ENCODE results near the gene ATRNL1.

Gene ATRNL1

DNA sequence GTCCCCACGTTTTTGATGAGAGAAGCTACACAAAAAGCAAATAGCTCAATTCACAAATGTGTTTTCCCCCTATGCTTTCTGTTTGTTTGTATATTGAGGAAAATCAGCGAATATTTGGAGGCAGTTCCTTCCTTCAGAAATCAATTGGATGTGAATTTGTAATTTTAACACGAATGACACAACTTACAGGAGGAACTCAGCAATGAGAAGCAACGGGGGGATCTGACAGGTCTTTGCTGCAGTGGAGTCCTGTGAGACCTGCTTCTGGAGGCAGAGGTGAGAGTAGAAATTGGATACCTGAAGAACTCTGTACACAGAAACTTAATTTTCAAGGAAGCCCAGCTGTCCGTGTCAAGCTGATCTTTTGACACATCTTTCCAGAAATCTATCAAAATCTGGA, 809.4 kb downstream of the ATRNL1 start:
- Mint-ChIP-seq H3K27me3 (no peaks in the 10 kb centered on the region), H3K4me1 (ENCODE audit: low read depth) (no peaks in the 10 kb centered on the region), H3K9me3 (no peaks in the 10 kb centered on the region), H3K4me3 (no peak overlapping the region), H3K27ac (no peak overlapping the region), H3K36me3 (ENCODE audit: low read depth) (no peaks in the 10 kb centered on the region)
- intact Hi-C loops (cut with micrococcal nuclease), result no loop called here

DNA sequence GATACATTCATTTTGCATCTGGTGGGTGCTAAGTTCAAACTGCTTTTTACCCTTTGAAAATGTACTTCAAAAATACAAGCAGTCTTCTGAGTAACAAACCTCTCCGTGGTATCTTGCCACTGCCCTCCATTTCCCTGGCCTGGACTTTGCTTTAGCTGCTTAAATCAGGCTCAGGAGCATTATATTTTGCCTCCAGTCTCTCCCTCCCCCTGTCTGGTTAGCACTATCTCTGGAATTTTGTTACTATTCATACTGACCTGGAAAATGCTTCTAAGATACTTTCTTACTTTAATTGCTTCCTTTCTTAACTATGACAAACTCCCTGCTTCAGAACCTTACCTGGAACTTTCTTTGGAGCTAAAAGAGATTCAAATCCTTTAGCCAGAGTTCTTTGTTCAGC, 810.0 kb downstream of the ATRNL1 start:
- no peak overlapping the region for H3K4me3 Mint-ChIP-seq
- no peak overlapping the region for H3K27ac Mint-ChIP-seq
- H3K36me3 Mint-ChIP-seq (ENCODE audit: low read depth), result no peaks in the 10 kb centered on the region
- intact Hi-C loops (cut with micrococcal nuclease), result no loop called here
- H3K4me1 Mint-ChIP-seq (ENCODE audit: low read depth), result no peaks in the 10 kb centered on the region
- H3K27me3 Mint-ChIP-seq, result no peaks in the 10 kb centered on the region
- no peaks in the 10 kb centered on the region for H3K9me3 Mint-ChIP-seq

DNA sequence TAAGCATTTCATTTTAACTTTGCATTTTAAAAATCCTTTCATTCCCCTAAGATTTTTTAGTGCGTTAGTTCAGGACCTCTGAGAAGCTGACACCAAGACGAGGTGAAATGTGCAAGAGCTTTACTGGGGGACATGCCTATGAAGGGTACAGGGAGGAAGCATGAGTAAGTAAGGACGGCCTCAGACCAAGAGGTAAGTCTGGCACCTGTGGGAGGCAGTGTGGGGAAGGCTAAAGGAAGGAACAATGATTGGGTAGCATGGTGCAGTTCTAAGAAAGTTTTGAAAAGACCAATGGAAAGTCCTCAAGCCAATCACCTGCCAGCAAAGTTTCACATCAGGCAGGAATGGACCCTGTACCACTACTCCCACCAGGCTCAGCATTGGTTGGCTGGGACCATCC, 810.7 kb downstream of the ATRNL1 start:
- Mint-ChIP-seq H3K4me1 (ENCODE audit: low read depth) (no peaks in the 10 kb centered on the region), H3K36me3 (ENCODE audit: low read depth) (no peaks in the 10 kb centered on the region), H3K27me3 (no peaks in the 10 kb centered on the region), H3K9me3 (no peaks in the 10 kb centered on the region), H3K4me3 (no peak overlapping the region), H3K27ac (no peak overlapping the region)
- intact Hi-C loops (cut with micrococcal nuclease), result no loop called here

DNA sequence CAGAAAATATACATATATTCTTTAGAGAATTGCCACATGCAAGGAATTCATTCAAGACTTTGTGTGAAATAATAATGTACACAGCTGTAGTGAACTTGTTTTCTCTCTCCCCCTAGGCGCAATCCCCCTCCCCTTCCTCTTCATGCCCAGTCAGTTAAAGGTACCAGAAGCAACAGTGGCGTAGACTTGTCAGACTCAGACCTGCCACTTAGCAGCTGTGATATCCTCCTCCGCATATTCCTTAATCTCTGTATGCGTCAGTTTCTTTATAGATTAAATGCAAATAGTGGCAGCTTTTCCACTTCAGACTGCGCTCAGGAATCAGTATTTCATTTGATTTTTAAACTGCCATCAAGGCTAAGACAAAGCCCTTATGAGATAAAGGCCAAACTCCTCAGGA, 815.9 kb downstream of the ATRNL1 start:
- H3K9me3 Mint-ChIP-seq, result no peaks in the 10 kb centered on the region
- intact Hi-C loops (cut with micrococcal nuclease), result no loop called here
- no peak overlapping the region for H3K27ac Mint-ChIP-seq
- no peak overlapping the region for H3K4me3 Mint-ChIP-seq
- no peaks in the 10 kb centered on the region for H3K36me3 Mint-ChIP-seq (ENCODE audit: low read depth)
- no peaks in the 10 kb centered on the region for H3K4me1 Mint-ChIP-seq (ENCODE audit: low read depth)
- H3K27me3 Mint-ChIP-seq, result no peaks in the 10 kb centered on the region

DNA sequence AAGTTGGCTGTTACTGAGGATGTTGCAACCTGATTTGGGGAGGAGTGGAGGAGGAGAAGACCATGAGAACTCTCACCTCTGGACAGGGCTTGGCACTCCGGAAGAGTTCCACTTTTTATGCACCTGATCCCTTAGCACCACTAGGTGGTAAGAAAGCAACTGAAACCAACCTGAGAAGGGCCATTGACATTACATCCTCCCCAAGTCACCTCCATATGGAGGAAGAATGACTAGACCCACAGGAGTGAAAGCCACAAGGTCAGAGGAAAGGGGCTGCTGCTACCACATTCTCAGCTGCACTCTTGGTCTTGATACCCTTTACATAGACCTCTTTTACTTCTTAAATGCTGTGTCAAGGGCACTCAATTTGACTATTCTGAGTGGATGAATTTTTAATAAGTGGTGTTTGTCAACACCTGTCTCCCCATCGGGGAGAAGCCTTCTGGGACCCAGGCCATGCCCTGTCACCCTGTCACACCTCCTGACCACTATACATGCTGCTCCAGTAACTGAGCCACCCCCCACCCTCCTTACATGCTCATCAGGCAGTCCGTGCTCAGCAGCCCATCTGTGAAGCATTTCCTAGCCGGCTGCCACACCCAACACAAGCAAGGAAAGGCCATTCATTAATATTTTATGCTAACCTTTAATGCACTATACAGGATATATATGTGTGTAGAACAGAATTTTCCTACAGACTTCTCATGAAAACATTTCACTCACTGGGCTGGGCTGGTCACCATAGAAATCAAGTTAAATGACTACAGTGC, 817.0 kb downstream of the ATRNL1 start:
- Mint-ChIP-seq H3K9me3 (no peaks in the 10 kb centered on the region), H3K4me1 (ENCODE audit: low read depth) (no peaks in the 10 kb centered on the region), H3K36me3 (ENCODE audit: low read depth) (no peaks in the 10 kb centered on the region), H3K27ac (no peak overlapping the region), H3K27me3 (no peaks in the 10 kb centered on the region), H3K4me3 (no peak overlapping the region)
- intact Hi-C loops (cut with micrococcal nuclease), result no loop called here

DNA sequence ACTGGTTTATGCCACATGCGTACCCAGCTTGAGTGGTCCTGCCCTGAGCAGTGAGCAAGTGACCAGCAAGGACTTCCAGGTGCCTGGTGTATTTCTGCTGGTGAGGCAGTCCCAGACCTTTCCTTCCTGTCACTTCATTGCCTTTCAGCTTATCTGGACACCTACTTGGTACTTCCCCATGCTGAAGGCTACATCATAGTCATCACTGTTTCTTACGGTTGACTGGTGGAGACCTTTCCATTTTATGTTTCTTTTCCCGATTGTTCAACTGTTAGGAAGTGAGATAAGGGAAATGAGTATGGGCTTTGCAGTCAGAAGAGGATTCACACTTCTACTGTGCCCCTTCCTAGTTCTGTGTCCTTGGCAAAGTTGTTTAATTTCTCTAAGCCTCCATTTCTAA, 821.3 kb downstream of the ATRNL1 start:
- H3K9me3 Mint-ChIP-seq, result no peaks in the 10 kb centered on the region

DNA sequence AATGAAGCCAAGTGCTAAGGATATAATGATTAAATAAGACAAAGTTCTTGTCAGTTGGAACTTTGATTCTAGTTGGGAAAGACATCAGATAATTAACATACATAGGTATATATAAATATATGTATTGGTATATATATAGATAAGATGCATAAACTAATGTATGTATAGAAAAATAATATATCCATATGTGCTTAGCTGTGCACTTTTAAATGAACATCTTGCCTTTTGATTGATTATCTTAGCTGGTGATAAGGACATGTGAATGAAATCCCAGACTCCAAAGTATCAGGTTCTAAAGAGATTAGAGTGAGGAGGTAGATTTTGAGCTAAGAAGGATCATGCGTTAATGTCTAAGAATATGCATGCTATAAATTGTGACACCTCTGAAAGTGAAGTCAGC, 822.3 kb downstream of the ATRNL1 start:
- H3K9me3 Mint-ChIP-seq, result no peaks in the 10 kb centered on the region
- intact Hi-C loops (cut with micrococcal nuclease), result no loop called here
- no peaks in the 10 kb centered on the region for H3K27me3 Mint-ChIP-seq
- H3K4me3 Mint-ChIP-seq, result no peak overlapping the region
- H3K27ac Mint-ChIP-seq, result no peak overlapping the region
- no peaks in the 10 kb centered on the region for H3K36me3 Mint-ChIP-seq (ENCODE audit: low read depth)
- H3K4me1 Mint-ChIP-seq (ENCODE audit: low read depth), result no peaks in the 10 kb centered on the region

More for the DNA sequence above, 821.3 kb downstream of the ATRNL1 start:
- no peaks in the 10 kb centered on the region for H3K4me1 Mint-ChIP-seq (ENCODE audit: low read depth)
- no peaks in the 10 kb centered on the region for H3K36me3 Mint-ChIP-seq (ENCODE audit: low read depth)
- H3K4me3 Mint-ChIP-seq, result no peak overlapping the region
- no peaks in the 10 kb centered on the region for H3K27me3 Mint-ChIP-seq
- no peak overlapping the region for H3K27ac Mint-ChIP-seq
- intact Hi-C loops (cut with micrococcal nuclease), result no loop called here

DNA sequence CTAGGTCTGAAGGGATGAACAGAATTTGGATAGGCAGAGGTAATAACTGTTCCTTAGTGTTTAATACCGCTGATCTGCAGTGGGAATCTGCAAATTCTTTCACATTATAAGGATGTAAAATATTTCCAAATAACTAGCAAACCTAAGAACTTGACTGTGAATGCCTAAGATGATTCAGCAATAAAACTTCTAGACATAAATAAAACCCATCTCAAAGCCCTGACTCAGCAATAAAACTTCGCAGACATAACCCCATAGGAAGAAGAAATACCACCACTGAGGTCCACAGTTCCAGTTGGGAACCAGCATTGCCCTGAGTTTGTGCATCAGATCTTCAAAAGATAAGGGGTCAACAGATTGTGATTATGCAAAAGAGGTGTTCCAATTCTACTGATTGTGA, 825.6 kb downstream of the ATRNL1 start:
- intact Hi-C loops (cut with micrococcal nuclease), result no loop called here
- H3K4me1 Mint-ChIP-seq (ENCODE audit: low read depth), result no peaks in the 10 kb centered on the region
- no peak overlapping the region for H3K4me3 Mint-ChIP-seq

DNA sequence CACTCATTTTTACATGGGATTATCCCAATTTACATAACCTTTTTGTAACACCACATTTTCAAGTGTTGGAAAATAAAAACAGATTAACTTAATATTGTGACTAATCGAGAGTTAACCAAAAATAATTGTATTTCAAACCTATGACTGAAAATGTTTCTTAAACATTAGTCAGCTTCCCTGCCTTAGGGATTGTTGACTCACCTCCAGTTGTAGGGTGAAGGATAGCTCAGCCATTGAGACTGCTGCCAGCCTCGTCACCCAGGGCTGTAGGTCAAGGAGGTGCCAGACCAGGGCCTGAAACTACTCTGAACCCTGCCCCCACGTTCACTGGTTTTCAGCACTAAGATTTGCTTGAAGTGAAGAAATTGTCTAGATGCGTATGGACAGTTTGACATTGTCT, 828.6 kb downstream of the ATRNL1 start:
- Mint-ChIP-seq H3K9me3 (peaks cover 5% of the 10 kb centered on the region), H3K4me1 (ENCODE audit: low read depth) (no peaks in the 10 kb centered on the region), H3K27ac (no peak overlapping the region), H3K36me3 (ENCODE audit: low read depth) (no peaks in the 10 kb centered on the region), H3K4me3 (no peak overlapping the region), H3K27me3 (no peaks in the 10 kb centered on the region)
- intact Hi-C loops (cut with micrococcal nuclease), result no loop called here

More for the DNA sequence above, 825.6 kb downstream of the ATRNL1 start:
- Mint-ChIP-seq H3K27me3 (no peaks in the 10 kb centered on the region), H3K9me3 (no peaks in the 10 kb centered on the region), H3K27ac (no peak overlapping the region), H3K36me3 (ENCODE audit: low read depth) (no peaks in the 10 kb centered on the region)

DNA sequence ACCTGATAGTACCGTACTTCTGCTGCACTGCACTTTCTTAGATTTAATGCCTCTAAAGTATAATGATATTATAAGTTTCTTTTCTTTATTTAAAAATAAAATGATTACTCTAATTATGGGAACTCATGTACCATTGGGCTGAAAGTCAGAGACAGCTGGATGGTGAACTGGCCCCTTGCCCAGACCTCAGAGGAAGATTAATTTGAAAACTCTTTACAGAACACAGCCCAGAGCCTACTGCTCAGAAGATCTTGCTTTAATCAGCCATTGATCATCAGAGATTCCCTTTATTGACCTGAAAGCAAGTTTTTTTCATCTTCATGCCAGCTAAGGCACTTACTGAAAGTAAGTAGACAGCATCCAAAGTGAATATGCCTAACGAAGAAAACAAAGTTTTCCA, 838.1 kb downstream of the ATRNL1 start:
- H3K27ac Mint-ChIP-seq, result no peak overlapping the region
- intact Hi-C loops (cut with micrococcal nuclease), result no loop called here
- H3K4me3 Mint-ChIP-seq, result no peak overlapping the region
- no peaks in the 10 kb centered on the region for H3K4me1 Mint-ChIP-seq (ENCODE audit: low read depth)
- no peaks in the 10 kb centered on the region for H3K9me3 Mint-ChIP-seq
- no peaks in the 10 kb centered on the region for H3K36me3 Mint-ChIP-seq (ENCODE audit: low read depth)
- H3K27me3 Mint-ChIP-seq, result no peaks in the 10 kb centered on the region

DNA sequence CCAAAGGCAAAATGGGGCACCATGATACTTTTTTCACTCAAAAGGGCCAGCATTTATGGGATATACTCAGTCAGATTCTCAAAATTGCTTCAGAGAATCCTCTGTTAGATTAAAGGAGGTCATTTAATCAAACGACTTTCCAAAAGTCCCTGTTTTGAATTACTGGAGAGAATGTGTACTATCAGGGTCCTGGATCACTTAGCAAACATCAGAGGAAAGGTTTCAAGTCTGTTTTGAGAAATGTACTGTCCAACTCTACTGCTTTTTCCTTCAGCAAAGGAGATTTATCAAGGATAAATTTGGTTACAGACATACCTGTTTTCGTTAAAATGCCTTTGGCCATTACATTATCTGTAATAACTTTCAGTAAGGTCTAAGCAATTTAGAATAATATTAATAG, 838.9 kb downstream of the ATRNL1 start:
- Mint-ChIP-seq H3K9me3 (no peaks in the 10 kb centered on the region), H3K36me3 (ENCODE audit: low read depth) (no peaks in the 10 kb centered on the region), H3K4me3 (no peak overlapping the region), H3K27ac (no peak overlapping the region), H3K4me1 (ENCODE audit: low read depth) (no peaks in the 10 kb centered on the region), H3K27me3 (no peaks in the 10 kb centered on the region)
- intact Hi-C loops (cut with micrococcal nuclease), result no loop called here

DNA sequence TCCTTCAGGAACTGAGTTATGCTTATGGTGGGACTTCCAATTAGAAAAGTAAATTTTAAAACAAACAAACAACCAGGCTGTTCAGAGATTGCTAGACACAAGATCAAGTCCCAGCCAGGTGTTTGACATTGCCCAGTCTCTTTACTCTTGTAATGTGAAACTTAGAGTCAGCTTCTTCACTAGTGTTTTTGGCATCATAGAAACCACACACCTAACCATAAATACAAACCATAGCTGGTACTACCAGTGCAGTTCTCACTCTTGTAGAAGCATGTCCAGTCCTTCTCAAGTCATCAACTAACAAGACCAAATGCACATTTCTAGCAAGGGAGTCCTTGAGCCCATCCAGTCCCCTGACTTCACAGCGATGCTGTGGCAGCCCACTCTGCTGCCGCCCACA, 839.9 kb downstream of the ATRNL1 start:
- no peaks in the 10 kb centered on the region for H3K4me1 Mint-ChIP-seq (ENCODE audit: low read depth)
- H3K36me3 Mint-ChIP-seq (ENCODE audit: low read depth), result no peaks in the 10 kb centered on the region
- no peak overlapping the region for H3K27ac Mint-ChIP-seq
- no peaks in the 10 kb centered on the region for H3K9me3 Mint-ChIP-seq
- no peak overlapping the region for H3K4me3 Mint-ChIP-seq
- intact Hi-C loops (cut with micrococcal nuclease), result no loop called here
- H3K27me3 Mint-ChIP-seq, result no peaks in the 10 kb centered on the region

DNA sequence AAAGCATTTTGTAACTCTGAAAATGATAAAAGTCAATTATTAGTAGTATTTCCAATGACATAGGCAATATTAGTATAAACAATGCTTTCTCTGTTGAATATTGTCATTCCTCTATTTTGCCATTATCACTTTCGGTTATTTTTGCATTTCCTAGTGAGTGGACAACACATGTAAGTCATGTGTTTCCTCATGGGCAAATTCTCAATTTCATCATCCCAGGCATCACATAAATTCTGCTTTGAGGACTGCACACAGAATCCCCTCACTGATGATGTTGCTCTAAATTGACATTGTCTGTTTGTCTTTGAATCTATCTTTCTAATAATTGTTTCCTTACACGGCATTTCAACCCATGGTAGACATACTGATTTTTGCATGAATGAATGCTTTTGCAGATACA, 842.6 kb downstream of the ATRNL1 start:
- Mint-ChIP-seq H3K9me3 (no peaks in the 10 kb centered on the region), H3K4me3 (no peak overlapping the region), H3K27ac (no peak overlapping the region), H3K4me1 (ENCODE audit: low read depth) (no peaks in the 10 kb centered on the region), H3K36me3 (ENCODE audit: low read depth) (no peaks in the 10 kb centered on the region), H3K27me3 (no peaks in the 10 kb centered on the region)
- intact Hi-C loops (cut with micrococcal nuclease), result no loop called here

DNA sequence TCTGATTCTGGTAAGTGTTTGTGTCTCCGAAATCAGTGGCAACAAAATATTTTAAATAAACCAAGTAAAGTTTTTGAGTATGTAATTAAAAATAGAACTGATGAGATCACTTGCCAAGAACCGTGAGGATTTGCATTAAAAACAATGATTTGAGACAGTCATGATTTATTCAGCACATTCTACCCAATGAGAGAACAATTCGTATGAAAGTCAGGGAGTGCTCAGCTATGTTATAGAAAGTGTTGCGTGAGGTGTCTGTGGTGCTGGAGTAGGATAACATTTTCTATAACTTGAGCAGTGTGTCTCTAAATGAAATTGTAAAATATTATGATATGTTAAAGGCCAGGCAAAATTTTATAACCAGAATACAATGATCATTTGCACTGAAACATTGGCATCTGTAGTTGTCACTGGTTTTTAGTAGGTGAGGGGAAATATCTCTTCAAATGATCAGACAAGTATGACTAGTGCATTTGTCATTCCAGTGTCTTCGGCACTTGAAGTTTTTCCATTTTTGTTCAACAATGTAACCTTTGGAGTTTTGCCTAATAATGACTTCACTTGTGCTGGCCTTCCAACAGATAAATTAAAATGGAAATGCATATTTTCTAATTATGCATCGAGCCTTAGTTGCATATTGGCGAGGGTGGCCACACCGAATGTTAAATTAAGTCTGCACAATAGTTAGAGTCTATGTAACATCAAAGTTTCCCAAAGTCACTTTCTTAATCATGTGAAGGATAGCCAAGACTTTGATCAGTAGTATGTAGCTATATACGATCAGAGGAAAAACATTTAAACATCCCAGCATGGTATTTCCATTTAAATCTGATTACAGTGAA, 844.0 kb downstream of the ATRNL1 start:
- Mint-ChIP-seq H3K27me3 (no peaks in the 10 kb centered on the region), H3K4me1 (ENCODE audit: low read depth) (no peaks in the 10 kb centered on the region), H3K9me3 (no peaks in the 10 kb centered on the region), H3K36me3 (ENCODE audit: low read depth) (no peaks in the 10 kb centered on the region), H3K27ac (no peak overlapping the region), H3K4me3 (no peak overlapping the region)
- intact Hi-C loops (cut with micrococcal nuclease), result no loop called here

DNA sequence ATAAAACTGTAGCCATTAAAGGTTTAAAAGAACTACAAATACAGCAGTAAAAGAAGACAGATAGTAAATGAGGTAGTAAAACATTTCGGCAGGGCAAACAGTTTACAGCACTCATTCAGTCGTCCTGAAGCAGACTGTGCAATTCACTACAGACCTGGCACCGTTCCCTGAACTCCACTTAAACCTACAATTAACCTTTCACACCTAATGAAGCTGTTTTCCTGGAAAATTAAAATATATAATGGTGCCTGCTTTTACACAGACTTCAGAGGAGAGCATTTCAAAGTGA, 844.5 kb downstream of the ATRNL1 start:
- no peak overlapping the region for H3K4me3 Mint-ChIP-seq
- H3K9me3 Mint-ChIP-seq, result no peaks in the 10 kb centered on the region
- no peaks in the 10 kb centered on the region for H3K36me3 Mint-ChIP-seq (ENCODE audit: low read depth)
- H3K4me1 Mint-ChIP-seq (ENCODE audit: low read depth), result no peaks in the 10 kb centered on the region
- no peaks in the 10 kb centered on the region for H3K27me3 Mint-ChIP-seq
- no peak overlapping the region for H3K27ac Mint-ChIP-seq
- intact Hi-C loops (cut with micrococcal nuclease), result no loop called here
